Stomach (tissue), 4 donors: ENCODE measurements around the gene PTBP1.

Source experiments
- CTCF ChIP-seq, 7 experiments: fragments of 450-650 bp in 4 of 7; fragments of 200-600 bp in 3 of 7; sonication (generic) in 3 of 7; IDR thresholded peaks; one replicate each; pipeline ENCODE4 v1.5.1; 2016 to 2019; ENCODE audit warnings: antibody characterized with exemption in 7 of 7, control low read depth in 2 of 7, mild to moderate bottlenecking in 1 of 7
- POLR2A ChIP-seq, 4 donors: fragments of 450-650 bp; IDR thresholded peaks; one replicate each; pipeline ENCODE4 v1.6.1; 2016; ENCODE audit warnings: antibody characterized with exemption in 4 of 4, control low read depth in 2 of 4, mild to moderate bottlenecking in 1 of 4, moderate library complexity in 1 of 4

GRCh38 chr19:795073-795611, 2.1 kb upstream of the PTBP1 start:
- TF ChIP-seq CTCF (IDR thresholded peaks at IDR 0.05): no peak
- TF ChIP-seq POLR2A (IDR thresholded peaks at IDR 0.05): no peak
